ENCODE data around the gene BSN.

DNA sequence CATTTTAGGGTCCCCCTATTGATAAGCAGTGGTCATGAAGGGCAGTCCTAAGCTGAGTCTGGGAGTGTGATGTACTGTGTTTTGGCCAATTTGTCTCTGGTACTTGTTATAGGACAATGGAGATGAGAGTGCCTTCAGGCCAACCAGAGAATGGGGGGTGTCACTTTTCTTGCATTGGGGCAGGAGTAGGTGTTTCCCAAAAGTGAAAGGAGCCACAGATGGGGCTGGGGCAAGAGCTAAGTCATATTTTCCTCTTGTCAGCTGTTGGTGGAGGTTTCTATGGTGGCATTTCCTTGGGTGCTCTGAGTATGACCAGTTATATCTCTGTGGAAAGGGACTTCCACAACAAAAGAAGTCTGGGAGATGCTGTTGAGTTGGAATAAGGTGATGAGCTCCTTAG lies 24.7 kb upstream of the BSN start:
- TF ChIP-seq, protein P1, sequence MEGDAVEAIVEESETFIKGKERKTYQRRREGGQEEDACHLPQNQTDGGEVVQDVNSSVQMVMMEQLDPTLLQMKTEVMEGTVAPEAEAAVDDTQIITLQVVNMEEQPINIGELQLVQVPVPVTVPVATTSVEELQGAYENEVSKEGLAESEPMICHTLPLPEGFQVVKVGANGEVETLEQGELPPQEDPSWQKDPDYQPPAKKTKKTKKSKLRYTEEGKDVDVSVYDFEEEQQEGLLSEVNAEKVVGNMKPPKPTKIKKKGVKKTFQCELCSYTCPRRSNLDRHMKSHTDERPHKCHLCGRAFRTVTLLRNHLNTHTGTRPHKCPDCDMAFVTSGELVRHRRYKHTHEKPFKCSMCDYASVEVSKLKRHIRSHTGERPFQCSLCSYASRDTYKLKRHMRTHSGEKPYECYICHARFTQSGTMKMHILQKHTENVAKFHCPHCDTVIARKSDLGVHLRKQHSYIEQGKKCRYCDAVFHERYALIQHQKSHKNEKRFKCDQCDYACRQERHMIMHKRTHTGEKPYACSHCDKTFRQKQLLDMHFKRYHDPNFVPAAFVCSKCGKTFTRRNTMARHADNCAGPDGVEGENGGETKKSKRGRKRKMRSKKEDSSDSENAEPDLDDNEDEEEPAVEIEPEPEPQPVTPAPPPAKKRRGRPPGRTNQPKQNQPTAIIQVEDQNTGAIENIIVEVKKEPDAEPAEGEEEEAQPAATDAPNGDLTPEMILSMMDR (IDR thresholded peaks at IDR 0.05), result no peak
- TF ChIP-seq POLR2A (IDR thresholded peaks at IDR 0.05), result no peak

Data from body of pancreas (tissue), 4 donors.